ENCODE measurements around the gene FHIT.

FHIT gene

GRCh38 chr3:60737633-60738399 is 513.4 kb downstream of the FHIT start:
- H3K4me1 ChIP-seq (ENCODE audit: control insufficient read depth, insufficient read depth, low read length) = peaks cover 19% of the 10 kb centered on the region; the same call in 1 of the 2 replicates
- H3K9me3 ChIP-seq (ENCODE audit: control insufficient read depth, insufficient read depth, low read depth, low read length) = no peaks in the 10 kb centered on the region
- H3K4me3 ChIP-seq (ENCODE audit: low read depth, low read length) = no peak overlapping the region
- H3K36me3 ChIP-seq (ENCODE audit: control insufficient read depth, insufficient read depth, low read length) = no peaks in the 10 kb centered on the region
- H3K9ac ChIP-seq (ENCODE audit: low read length) = no peak overlapping the region
- no peak overlapping the region for H3K27ac ChIP-seq (ENCODE audit: low read depth, low read length)
- H3K27me3 ChIP-seq (ENCODE audit: control insufficient read depth, insufficient read depth, low read length) = peaks cover 10% of the 10 kb centered on the region

- no peaks in the 10 kb centered on the region for H3K36me3 ChIP-seq (ENCODE audit: control insufficient read depth, insufficient read depth, low read length)
- no peak overlapping the region for H3K9ac ChIP-seq (ENCODE audit: low read length)
- H3K9me3 ChIP-seq (ENCODE audit: control insufficient read depth, insufficient read depth, low read depth, low read length) = no peaks in the 10 kb centered on the region
- H3K4me1 ChIP-seq (ENCODE audit: control insufficient read depth, insufficient read depth, low read length) = no peaks in the 10 kb centered on the region
- no peaks in the 10 kb centered on the region for H3K27me3 ChIP-seq (ENCODE audit: control insufficient read depth, insufficient read depth, low read length)
- no peak overlapping the region for H3K27ac ChIP-seq (ENCODE audit: low read depth, low read length)
- H3K4me3 ChIP-seq (ENCODE audit: low read depth, low read length) = no peak overlapping the region
These were observed 520.9 kb downstream of the FHIT start for GRCh38 chr3:60730371-60730770.

- H3K27me3 ChIP-seq (ENCODE audit: control insufficient read depth, insufficient read depth, low read length) = no peaks in the 10 kb centered on the region
- no peaks in the 10 kb centered on the region for H3K4me1 ChIP-seq (ENCODE audit: control insufficient read depth, insufficient read depth, low read length)
- H3K4me3 ChIP-seq (ENCODE audit: low read depth, low read length) = no peak overlapping the region
- H3K36me3 ChIP-seq (ENCODE audit: control insufficient read depth, insufficient read depth, low read length) = no peaks in the 10 kb centered on the region
- H3K9me3 ChIP-seq (ENCODE audit: control insufficient read depth, insufficient read depth, low read depth, low read length) = no peaks in the 10 kb centered on the region
- no peak overlapping the region for H3K9ac ChIP-seq (ENCODE audit: low read length)
- no peak overlapping the region for H3K27ac ChIP-seq (ENCODE audit: low read depth, low read length)
These were observed 522.2 kb downstream of the FHIT start for GRCh38 chr3:60729056-60729455.

GRCh38 chr3:60728006-60728405 is 523.2 kb downstream of the FHIT start:
- no peaks in the 10 kb centered on the region for H3K36me3 ChIP-seq (ENCODE audit: control insufficient read depth, insufficient read depth, low read length)

DNA sequence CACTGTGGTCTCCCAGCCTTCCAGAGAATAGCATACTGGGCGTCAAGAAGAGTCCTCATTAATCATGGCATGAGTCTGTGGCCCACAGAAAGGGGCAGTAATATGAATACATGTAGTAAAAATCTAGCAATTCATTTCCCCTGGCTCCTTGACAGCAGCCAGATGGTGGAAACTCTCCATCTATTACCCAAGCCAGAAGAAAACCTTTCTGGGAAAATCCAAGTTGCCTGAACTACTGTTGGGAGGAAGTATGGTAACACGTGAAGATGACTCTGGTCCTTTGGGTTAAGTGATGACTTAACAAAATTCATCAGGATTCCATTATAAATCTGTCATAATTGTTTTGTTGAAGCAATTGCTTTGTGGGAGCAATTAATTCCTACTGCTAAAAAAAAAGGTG is 530.5 kb downstream of the FHIT start:
- Histone ChIP-seq H3K9me3 (ENCODE audit: control insufficient read depth, insufficient read depth, low read depth, low read length) (no peaks in the 10 kb centered on the region), H3K4me3 (ENCODE audit: low read depth, low read length) (no peak overlapping the region), H3K36me3 (ENCODE audit: control insufficient read depth, insufficient read depth, low read length) (no peaks in the 10 kb centered on the region), H3K27me3 (ENCODE audit: control insufficient read depth, insufficient read depth, low read length) (no peaks in the 10 kb centered on the region), H3K9ac (ENCODE audit: low read length) (no peak overlapping the region), H3K27ac (ENCODE audit: low read depth, low read length) (no peak overlapping the region), H3K4me1 (ENCODE audit: control insufficient read depth, insufficient read depth, low read length) (no peaks in the 10 kb centered on the region)

More at GRCh38 chr3:60728006-60728405, 523.2 kb downstream of the FHIT start:
- no peak overlapping the region for H3K27ac ChIP-seq (ENCODE audit: low read depth, low read length)
- no peak overlapping the region for H3K4me3 ChIP-seq (ENCODE audit: low read depth, low read length)
- H3K4me1 ChIP-seq (ENCODE audit: control insufficient read depth, insufficient read depth, low read length) = no peaks in the 10 kb centered on the region
- H3K27me3 ChIP-seq (ENCODE audit: control insufficient read depth, insufficient read depth, low read length) = no peaks in the 10 kb centered on the region
- H3K9ac ChIP-seq (ENCODE audit: low read length) = no peak overlapping the region
- no peaks in the 10 kb centered on the region for H3K9me3 ChIP-seq (ENCODE audit: control insufficient read depth, insufficient read depth, low read depth, low read length)

- H3K27me3 ChIP-seq (ENCODE audit: control insufficient read depth, insufficient read depth, low read length) = no peaks in the 10 kb centered on the region
- no peak overlapping the region for H3K27ac ChIP-seq (ENCODE audit: low read depth, low read length)
- no peaks in the 10 kb centered on the region for H3K36me3 ChIP-seq (ENCODE audit: control insufficient read depth, insufficient read depth, low read length)
- H3K4me1 ChIP-seq (ENCODE audit: control insufficient read depth, insufficient read depth, low read length) = no peaks in the 10 kb centered on the region
- no peaks in the 10 kb centered on the region for H3K9me3 ChIP-seq (ENCODE audit: control insufficient read depth, insufficient read depth, low read depth, low read length)
- H3K9ac ChIP-seq (ENCODE audit: low read length) = no peak overlapping the region
- no peak overlapping the region for H3K4me3 ChIP-seq (ENCODE audit: low read depth, low read length)
These were observed 534.7 kb downstream of the FHIT start for GRCh38 chr3:60716573-60716972.

GRCh38 chr3:60708191-60708975 is 542.9 kb downstream of the FHIT start:
- Histone ChIP-seq H3K9me3 (ENCODE audit: control insufficient read depth, insufficient read depth, low read depth, low read length) (peaks cover 14% of the 10 kb centered on the region; the same call in 1 of the 2 replicates), H3K4me1 (ENCODE audit: control insufficient read depth, insufficient read depth, low read length) (no peaks in the 10 kb centered on the region; the same call in 1 of the 2 replicates), H3K9ac (ENCODE audit: low read length) (no peak overlapping the region), H3K27me3 (ENCODE audit: control insufficient read depth, insufficient read depth, low read length) (no peaks in the 10 kb centered on the region), H3K27ac (ENCODE audit: low read depth, low read length) (no peak overlapping the region), H3K4me3 (ENCODE audit: low read depth, low read length) (no peak overlapping the region), H3K36me3 (ENCODE audit: control insufficient read depth, insufficient read depth, low read length) (no peaks in the 10 kb centered on the region)

GRCh38 chr3:60707452-60708020 is 543.7 kb downstream of the FHIT start:
- Histone ChIP-seq H3K4me1 (ENCODE audit: control insufficient read depth, insufficient read depth, low read length) (no peaks in the 10 kb centered on the region; the same call in 1 of the 2 replicates), H3K9me3 (ENCODE audit: control insufficient read depth, insufficient read depth, low read depth, low read length) (peaks cover 14% of the 10 kb centered on the region; the same call in 1 of the 2 replicates), H3K4me3 (ENCODE audit: low read depth, low read length) (no peak overlapping the region), H3K27ac (ENCODE audit: low read depth, low read length) (no peak overlapping the region), H3K9ac (ENCODE audit: low read length) (no peak overlapping the region), H3K27me3 (ENCODE audit: control insufficient read depth, insufficient read depth, low read length) (no peaks in the 10 kb centered on the region), H3K36me3 (ENCODE audit: control insufficient read depth, insufficient read depth, low read length) (no peaks in the 10 kb centered on the region)

DNA sequence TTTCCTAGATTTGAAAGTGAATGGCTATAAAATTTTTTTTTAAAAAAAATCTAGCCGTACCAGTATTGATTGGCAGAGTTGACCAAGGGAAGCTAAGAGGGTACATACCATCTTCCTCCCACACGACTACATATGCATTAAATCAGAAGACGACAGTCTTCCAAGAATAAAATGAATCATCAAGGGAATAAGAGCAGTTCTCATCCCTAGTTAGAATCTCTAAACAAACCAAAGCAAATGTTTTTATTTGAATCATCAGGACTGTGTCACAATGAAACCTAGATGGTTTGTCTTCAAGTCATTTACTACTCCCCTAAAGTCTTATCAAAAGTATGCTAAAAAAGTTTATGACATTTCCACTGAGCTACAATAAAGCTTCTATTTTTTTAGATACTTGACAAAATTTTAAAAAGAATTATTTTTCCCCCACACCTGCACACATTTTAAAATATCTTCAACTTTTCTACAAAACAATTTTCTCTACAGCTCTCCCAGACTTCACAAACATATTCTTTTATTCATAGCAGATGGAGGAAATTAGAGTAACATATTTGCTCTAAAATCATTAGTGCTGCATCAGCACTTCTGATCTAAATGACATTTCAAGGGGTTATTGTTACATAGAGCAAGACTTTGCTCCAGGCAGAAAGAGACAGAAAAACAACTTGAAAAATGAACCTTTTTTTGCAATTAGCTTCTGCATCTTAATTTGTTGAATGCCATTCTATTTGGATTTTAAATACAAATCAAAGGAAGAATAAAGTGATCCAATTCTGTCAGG is 547.1 kb downstream of the FHIT start:
- Histone ChIP-seq H3K4me3 (ENCODE audit: low read depth, low read length) (no peak overlapping the region), H3K9me3 (ENCODE audit: control insufficient read depth, insufficient read depth, low read depth, low read length) (no peaks in the 10 kb centered on the region; the same call in 1 of the 2 replicates), H3K27me3 (ENCODE audit: control insufficient read depth, insufficient read depth, low read length) (no peaks in the 10 kb centered on the region), H3K9ac (ENCODE audit: low read length) (no peak overlapping the region), H3K27ac (ENCODE audit: low read depth, low read length) (no peak overlapping the region), H3K4me1 (ENCODE audit: control insufficient read depth, insufficient read depth, low read length) (no peaks in the 10 kb centered on the region; the same call in 1 of the 2 replicates), H3K36me3 (ENCODE audit: control insufficient read depth, insufficient read depth, low read length) (no peaks in the 10 kb centered on the region)

GRCh38 chr3:60703008-60703407 is 548.2 kb downstream of the FHIT start:
- Histone ChIP-seq H3K27ac (ENCODE audit: low read depth, low read length) (no peak overlapping the region), H3K9ac (ENCODE audit: low read length) (no peak overlapping the region), H3K36me3 (ENCODE audit: control insufficient read depth, insufficient read depth, low read length) (no peaks in the 10 kb centered on the region), H3K9me3 (ENCODE audit: control insufficient read depth, insufficient read depth, low read depth, low read length) (no peaks in the 10 kb centered on the region; the same call in 1 of the 2 replicates), H3K27me3 (ENCODE audit: control insufficient read depth, insufficient read depth, low read length) (no peaks in the 10 kb centered on the region), H3K4me3 (ENCODE audit: low read depth, low read length) (no peak overlapping the region), H3K4me1 (ENCODE audit: control insufficient read depth, insufficient read depth, low read length) (peaks cover 5% of the 10 kb centered on the region)
